Measurements from ENCODE around the gene DPY19L3. TPM values are rescaled to one million over a fixed set of nuclear protein-coding genes. Genes with fewer than 3 reads are reported as not detected.

The DPY19L3 gene
- total RNA-seq, 1 donor from 2014 or later: 10.3 TPM

DNA sequence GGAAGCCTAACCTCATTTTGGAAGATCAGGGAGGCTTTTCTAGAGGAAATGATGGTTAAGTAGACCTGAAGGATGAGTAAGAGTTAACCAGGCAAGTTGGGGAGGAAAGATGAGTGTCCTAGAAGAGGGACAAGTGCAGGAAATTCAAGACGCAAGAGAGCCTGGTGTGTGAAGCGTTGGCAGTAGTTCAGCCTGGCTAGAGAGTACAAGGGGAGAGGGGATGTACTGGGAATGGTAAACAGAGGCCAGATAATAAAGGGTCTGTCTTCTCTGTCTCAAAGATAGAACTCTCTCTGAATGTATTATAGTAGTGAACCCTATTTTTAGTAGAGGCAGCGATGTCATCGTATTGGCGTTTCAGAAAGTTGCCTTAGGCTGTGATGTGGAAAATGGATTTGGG, 9.7 kb downstream of the DPY19L3 start:
- H3K4me1 ChIP-seq: no peaks in the 10 kb centered on the region
- no peaks in the 10 kb centered on the region for H3K9me3 ChIP-seq
- intact Hi-C loops (cut with DNase I): no loop called here
- no peak overlapping the region for H3K4me3 ChIP-seq
- H3K36me3 ChIP-seq: peaks cover 0 to 19% of the 10 kb centered on the region in 2 donors
- H3K27me3 ChIP-seq: no peaks in the 10 kb centered on the region
- H3K27ac ChIP-seq: no peak overlapping the region
- DNase-seq (ENCODE audit: extremely low spot score in 2 of 2): no peak
- TF ChIP-seq, protein P1, sequence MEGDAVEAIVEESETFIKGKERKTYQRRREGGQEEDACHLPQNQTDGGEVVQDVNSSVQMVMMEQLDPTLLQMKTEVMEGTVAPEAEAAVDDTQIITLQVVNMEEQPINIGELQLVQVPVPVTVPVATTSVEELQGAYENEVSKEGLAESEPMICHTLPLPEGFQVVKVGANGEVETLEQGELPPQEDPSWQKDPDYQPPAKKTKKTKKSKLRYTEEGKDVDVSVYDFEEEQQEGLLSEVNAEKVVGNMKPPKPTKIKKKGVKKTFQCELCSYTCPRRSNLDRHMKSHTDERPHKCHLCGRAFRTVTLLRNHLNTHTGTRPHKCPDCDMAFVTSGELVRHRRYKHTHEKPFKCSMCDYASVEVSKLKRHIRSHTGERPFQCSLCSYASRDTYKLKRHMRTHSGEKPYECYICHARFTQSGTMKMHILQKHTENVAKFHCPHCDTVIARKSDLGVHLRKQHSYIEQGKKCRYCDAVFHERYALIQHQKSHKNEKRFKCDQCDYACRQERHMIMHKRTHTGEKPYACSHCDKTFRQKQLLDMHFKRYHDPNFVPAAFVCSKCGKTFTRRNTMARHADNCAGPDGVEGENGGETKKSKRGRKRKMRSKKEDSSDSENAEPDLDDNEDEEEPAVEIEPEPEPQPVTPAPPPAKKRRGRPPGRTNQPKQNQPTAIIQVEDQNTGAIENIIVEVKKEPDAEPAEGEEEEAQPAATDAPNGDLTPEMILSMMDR (IDR thresholded peaks at IDR 0.05): no peak
- TF ChIP-seq POLR2A (IDR thresholded peaks at IDR 0.05): no peak
- TF ChIP-seq POLR2AphosphoS5 (IDR thresholded peaks at IDR 0.05; ENCODE audit: insufficient read depth in 1 of 2, low read depth in 1 of 2): no peak

DNA sequence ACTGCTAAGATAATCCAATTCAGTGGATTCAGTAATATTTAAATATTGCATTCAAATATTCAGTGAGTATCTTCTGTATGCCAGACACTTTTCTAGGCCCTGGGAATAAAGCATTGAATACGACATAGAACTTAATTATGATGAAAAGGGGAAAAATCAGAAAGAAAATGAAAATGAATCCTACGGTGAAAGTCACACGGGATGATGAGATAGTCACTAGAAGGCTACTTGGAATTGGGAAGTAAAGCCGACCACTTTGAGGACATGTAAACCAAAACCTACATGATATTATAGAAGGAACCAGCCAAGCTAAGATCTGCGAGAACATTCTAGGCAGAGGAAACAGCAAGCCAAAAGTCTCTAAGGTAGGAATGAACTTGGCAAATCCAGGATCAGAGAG, 10.1 kb downstream of the DPY19L3 start:
- H3K36me3 ChIP-seq: peaks cover 0 to 19% of the 10 kb centered on the region in 2 donors
- no peaks in the 10 kb centered on the region for H3K4me1 ChIP-seq
- no peak for DNase-seq (ENCODE audit: extremely low spot score in 2 of 2)
- no peaks in the 10 kb centered on the region for H3K27me3 ChIP-seq
- H3K4me3 ChIP-seq: no peak overlapping the region
- H3K27ac ChIP-seq: no peak overlapping the region
- H3K9me3 ChIP-seq: no peaks in the 10 kb centered on the region
- intact Hi-C loops (cut with DNase I): no loop called here
- no peak for TF ChIP-seq POLR2AphosphoS5 (IDR thresholded peaks at IDR 0.05; ENCODE audit: insufficient read depth in 1 of 2, low read depth in 1 of 2)

DNA sequence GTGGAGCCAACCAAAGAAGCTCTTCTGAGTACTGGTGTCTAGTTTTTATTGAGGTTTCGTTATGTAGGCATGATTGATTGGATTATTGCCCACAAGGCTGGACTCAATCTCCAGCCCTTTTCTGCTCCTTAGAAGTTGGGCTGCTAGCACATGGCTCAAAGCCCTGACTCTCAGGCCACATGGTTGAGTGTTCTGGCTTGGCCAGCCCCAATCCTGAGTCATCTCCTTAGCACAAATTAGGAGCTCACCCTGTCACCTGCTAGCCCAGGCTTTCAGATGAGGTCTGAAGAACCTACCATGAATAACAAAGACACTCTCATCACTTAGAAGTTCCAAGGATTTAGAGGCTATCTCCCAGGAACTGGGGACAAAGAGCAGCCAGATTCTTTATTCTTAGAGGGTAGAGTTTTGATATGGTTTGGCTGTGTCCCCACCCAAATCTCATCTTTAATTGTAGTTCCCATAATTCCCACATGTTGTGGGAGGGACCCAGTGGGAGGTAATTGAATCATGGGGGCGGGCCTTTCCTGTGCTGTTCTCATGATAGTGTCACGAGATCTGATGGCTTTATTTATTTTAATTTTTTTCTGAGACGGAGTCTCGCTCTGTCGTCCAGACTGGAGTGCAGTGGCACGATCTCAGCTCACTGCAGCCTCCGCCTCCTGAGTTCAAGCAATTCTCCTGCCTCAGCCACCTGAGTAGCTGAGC, 11.3 kb downstream of the DPY19L3 start:
- Histone ChIP-seq H3K27ac (no peak overlapping the region), H3K9me3 (no peaks in the 10 kb centered on the region), H3K27me3 (no peaks in the 10 kb centered on the region), H3K36me3 (peaks cover 0 to 9% of the 10 kb centered on the region in 2 donors), H3K4me3 (no peak overlapping the region), H3K4me1 (no peaks in the 10 kb centered on the region)
- TF ChIP-seq, protein P1 (IDR thresholded peaks at IDR 0.05): no peak
- TF ChIP-seq POLR2A (IDR thresholded peaks at IDR 0.05) (no peak), POLR2AphosphoS5 (IDR thresholded peaks at IDR 0.05; ENCODE audit: insufficient read depth in 1 of 2, low read depth in 1 of 2) (no peak)
- intact Hi-C loops (cut with DNase I): no loop called here
- DNase-seq (ENCODE audit: extremely low spot score in 2 of 2): no peak

DNA sequence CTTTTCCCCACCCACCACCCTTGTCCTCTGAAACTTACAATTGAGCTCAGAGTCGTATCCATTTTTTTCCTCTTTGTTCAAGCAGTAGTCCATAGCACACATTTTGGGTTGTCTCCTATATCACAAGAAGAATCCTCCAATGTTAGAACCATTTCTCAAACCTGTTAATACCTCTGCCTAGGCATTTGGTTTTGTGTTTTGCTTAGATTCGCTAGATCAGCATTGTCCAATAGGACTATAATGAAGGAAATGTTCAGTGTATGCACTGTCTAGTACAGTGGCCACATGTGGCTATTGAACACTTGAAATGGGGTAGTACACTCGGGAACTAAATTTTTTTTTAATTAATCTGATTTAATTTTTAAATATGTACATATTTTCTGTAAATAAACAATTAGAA, 12.6 kb downstream of the DPY19L3 start:
- TF ChIP-seq, protein P1 (IDR thresholded peaks at IDR 0.05): no peak
- TF ChIP-seq POLR2A (IDR thresholded peaks at IDR 0.05) (no peak), POLR2AphosphoS5 (IDR thresholded peaks at IDR 0.05; ENCODE audit: insufficient read depth in 1 of 2, low read depth in 1 of 2) (no peak)
- H3K4me1 ChIP-seq: no peaks in the 10 kb centered on the region
- no peaks in the 10 kb centered on the region for H3K27me3 ChIP-seq
- intact Hi-C loops (cut with DNase I): no loop called here
- no peak overlapping the region for H3K27ac ChIP-seq
- H3K36me3 ChIP-seq: no peaks in the 10 kb centered on the region
- no peaks in the 10 kb centered on the region for H3K9me3 ChIP-seq
- H3K4me3 ChIP-seq: no peak overlapping the region
- DNase-seq (ENCODE audit: extremely low spot score in 2 of 2): no peak

DNA sequence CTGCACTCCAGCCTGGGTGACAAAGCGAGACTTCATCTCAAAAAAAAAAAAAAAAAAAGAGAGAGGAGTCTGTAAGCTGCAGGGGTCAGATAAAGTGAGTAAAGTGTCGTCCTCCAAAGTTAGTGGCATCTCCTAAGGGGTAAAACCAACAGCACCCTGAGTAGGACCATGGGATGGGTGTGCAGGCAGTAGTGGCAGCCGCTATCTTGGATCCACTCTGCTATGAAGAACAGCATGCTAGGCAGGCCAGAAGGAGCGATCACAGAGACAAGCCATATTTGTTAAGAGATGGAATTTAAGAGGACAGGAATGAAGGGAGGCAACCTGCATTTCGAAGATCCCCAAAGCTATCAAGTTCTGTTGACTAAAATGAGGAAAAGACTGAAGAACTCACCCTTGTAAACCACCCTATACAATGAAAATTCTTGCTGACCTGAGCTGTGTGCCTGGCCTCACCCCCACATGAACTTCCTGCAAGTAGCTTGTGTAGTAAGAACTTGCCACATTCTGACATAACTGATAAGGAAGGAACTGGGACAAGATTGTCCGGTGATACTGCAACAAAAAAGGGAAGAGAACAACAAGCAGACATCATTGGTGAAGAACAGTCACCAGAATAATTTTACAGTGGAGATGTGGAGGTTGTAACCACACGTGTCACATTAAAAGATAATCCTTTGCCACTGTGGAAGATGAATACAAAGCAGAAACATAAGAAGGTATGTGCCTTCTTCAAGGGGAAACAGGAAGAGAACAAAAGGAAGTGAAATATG, 16.2 kb downstream of the DPY19L3 start:
- no peak for DNase-seq (ENCODE audit: extremely low spot score in 2 of 2)
- no peak overlapping the region for H3K27ac ChIP-seq
- intact Hi-C loops (cut with DNase I): no loop called here

More for the DNA sequence above, 16.2 kb downstream of the DPY19L3 start:
- no peaks in the 10 kb centered on the region for H3K27me3 ChIP-seq
- H3K9me3 ChIP-seq: no peaks in the 10 kb centered on the region
- no peak overlapping the region for H3K4me3 ChIP-seq
- no peak for TF ChIP-seq POLR2AphosphoS5 (IDR thresholded peaks at IDR 0.05; ENCODE audit: insufficient read depth in 1 of 2, low read depth in 1 of 2)
- TF ChIP-seq POLR2A (IDR thresholded peaks at IDR 0.05): no peak
- TF ChIP-seq, protein P1 (IDR thresholded peaks at IDR 0.05): no peak
- no peaks in the 10 kb centered on the region for H3K4me1 ChIP-seq
- no peaks in the 10 kb centered on the region for H3K36me3 ChIP-seq

Measured in vagina (tissue), 2 donors.